ENCODE results near the gene PPIB.

PPIB gene

DNA sequence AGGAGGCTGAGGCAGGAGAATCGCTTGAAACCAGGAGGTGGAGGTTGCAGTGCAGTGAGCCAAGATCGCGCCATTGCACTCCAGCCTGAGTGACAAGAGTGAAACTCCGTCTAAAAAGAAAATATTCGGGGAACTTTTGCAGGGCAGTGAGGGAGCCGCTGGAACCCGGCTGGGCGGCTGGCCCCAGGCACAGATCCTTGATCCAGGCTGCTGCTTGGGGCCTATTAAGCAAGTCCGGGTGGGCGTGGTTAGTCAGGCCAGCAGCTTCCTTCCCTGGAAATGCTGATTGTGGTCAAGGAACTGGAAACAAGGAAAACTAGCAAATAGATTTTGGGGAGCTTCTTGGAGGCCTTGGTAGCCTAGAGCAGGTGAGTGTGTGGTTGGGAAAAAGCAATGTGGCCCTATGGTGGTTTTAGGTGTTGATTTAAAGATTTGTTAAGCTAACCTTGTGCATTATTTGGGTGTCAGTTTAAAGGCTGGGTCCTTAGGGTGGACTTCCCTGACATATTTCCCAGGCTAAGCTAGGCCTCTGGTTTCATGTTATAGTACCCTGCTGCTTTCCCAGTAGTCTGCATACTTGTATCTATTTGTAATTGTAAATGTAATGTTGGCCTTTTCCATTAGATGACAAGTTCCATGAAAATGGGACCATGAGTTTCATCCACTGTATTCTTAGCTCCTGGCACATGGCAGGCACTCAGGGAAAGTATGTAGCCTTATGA lies 29.0 kb downstream of the PPIB start:
- DNase-seq (ENCODE audit: low read depth in 1 of 2, low spot score in 1 of 2) = no peak
- H3K27ac ChIP-seq (replicated peaks) = peak overlapping the region; percentile 35; the same call in 1 of the 2 replicates
- no peak overlapping the region for H3K4me3 ChIP-seq (replicated peaks; ENCODE audit: insufficient read depth, low read length)
- H3K27me3 ChIP-seq (ENCODE audit: insufficient read depth, poor library complexity, severe bottlenecking) = no peaks in the 10 kb centered on the region
- TF ChIP-seq, protein P1, sequence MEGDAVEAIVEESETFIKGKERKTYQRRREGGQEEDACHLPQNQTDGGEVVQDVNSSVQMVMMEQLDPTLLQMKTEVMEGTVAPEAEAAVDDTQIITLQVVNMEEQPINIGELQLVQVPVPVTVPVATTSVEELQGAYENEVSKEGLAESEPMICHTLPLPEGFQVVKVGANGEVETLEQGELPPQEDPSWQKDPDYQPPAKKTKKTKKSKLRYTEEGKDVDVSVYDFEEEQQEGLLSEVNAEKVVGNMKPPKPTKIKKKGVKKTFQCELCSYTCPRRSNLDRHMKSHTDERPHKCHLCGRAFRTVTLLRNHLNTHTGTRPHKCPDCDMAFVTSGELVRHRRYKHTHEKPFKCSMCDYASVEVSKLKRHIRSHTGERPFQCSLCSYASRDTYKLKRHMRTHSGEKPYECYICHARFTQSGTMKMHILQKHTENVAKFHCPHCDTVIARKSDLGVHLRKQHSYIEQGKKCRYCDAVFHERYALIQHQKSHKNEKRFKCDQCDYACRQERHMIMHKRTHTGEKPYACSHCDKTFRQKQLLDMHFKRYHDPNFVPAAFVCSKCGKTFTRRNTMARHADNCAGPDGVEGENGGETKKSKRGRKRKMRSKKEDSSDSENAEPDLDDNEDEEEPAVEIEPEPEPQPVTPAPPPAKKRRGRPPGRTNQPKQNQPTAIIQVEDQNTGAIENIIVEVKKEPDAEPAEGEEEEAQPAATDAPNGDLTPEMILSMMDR (IDR thresholded peaks at IDR 0.05; ENCODE audit: insufficient read depth, low read length) = no peak
- TF ChIP-seq SPI1 (IDR thresholded peaks at IDR 0.05; ENCODE audit: borderline replicate concordance, low read depth) (no peak), POLR2AphosphoS5 (IDR thresholded peaks at IDR 0.05; ENCODE audit: low read depth) (no peak)
- TF ChIP-seq, protein P2, sequence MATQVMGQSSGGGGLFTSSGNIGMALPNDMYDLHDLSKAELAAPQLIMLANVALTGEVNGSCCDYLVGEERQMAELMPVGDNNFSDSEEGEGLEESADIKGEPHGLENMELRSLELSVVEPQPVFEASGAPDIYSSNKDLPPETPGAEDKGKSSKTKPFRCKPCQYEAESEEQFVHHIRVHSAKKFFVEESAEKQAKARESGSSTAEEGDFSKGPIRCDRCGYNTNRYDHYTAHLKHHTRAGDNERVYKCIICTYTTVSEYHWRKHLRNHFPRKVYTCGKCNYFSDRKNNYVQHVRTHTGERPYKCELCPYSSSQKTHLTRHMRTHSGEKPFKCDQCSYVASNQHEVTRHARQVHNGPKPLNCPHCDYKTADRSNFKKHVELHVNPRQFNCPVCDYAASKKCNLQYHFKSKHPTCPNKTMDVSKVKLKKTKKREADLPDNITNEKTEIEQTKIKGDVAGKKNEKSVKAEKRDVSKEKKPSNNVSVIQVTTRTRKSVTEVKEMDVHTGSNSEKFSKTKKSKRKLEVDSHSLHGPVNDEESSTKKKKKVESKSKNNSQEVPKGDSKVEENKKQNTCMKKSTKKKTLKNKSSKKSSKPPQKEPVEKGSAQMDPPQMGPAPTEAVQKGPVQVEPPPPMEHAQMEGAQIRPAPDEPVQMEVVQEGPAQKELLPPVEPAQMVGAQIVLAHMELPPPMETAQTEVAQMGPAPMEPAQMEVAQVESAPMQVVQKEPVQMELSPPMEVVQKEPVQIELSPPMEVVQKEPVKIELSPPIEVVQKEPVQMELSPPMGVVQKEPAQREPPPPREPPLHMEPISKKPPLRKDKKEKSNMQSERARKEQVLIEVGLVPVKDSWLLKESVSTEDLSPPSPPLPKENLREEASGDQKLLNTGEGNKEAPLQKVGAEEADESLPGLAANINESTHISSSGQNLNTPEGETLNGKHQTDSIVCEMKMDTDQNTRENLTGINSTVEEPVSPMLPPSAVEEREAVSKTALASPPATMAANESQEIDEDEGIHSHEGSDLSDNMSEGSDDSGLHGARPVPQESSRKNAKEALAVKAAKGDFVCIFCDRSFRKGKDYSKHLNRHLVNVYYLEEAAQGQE (IDR thresholded peaks at IDR 0.05; ENCODE audit: insufficient replicate concordance, low read depth) = no peak

DNA sequence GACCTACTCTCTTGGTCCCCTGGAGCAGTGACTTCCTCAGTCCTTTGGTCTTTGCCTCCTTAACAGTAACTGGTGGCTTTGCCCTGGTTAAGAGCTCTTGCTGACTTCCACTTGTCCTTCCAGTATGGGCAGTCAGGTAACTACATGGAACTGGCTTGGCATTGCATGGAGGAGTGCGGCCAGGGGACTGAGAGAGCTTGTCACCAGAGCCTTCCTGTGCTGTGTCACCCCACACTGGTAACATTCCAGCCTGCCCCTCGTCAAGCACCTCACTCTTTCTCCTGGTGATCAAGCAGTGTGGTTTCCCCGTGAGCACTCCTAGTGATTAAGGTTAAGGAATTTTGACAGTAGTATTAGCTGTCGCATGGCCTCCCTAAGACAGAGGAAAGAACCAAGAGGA lies 30.6 kb downstream of the PPIB start:
- DNase-seq (ENCODE audit: low read depth in 1 of 2, low spot score in 1 of 2) = no peak
- Histone ChIP-seq H3K27ac (replicated peaks) (no peak overlapping the region), H3K4me3 (replicated peaks; ENCODE audit: insufficient read depth, low read length) (no peak overlapping the region), H3K27me3 (ENCODE audit: insufficient read depth, poor library complexity, severe bottlenecking) (no peaks in the 10 kb centered on the region)
- no peak for TF ChIP-seq POLR2AphosphoS5 (IDR thresholded peaks at IDR 0.05; ENCODE audit: low read depth)
- no peak for TF ChIP-seq GABPA (IDR thresholded peaks at IDR 0.05; ENCODE audit: low read depth)
- no peak for TF ChIP-seq SPI1 (IDR thresholded peaks at IDR 0.05; ENCODE audit: borderline replicate concordance, low read depth)
- TF ChIP-seq, protein P2 (IDR thresholded peaks at IDR 0.05; ENCODE audit: insufficient replicate concordance, low read depth) = no peak
- TF ChIP-seq, protein P1 (IDR thresholded peaks at IDR 0.05; ENCODE audit: insufficient read depth, low read length) = no peak

DNA sequence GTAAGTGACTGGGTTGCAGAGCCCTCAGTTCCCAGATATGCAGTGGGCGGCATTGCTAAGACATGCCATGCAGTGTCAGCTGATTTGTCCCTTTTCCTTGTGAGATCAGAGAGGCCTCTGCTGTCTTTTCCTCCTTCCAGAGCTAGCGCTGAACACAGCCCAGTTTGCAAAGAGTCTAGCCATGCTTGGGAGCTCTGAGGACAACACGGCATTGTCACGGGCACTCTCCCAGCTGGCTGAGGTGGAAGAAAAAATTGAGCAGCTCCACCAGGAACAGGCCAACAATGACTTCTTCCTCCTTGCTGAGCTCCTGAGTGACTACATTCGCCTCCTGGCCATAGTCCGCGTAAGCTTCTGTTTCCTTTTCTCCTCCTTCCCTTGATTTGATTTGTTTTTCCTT lies 31.3 kb downstream of the PPIB start:
- no peak for DNase-seq (ENCODE audit: low read depth in 1 of 2, low spot score in 1 of 2)
- Histone ChIP-seq H3K27me3 (ENCODE audit: insufficient read depth, poor library complexity, severe bottlenecking) (no peaks in the 10 kb centered on the region), H3K27ac (replicated peaks) (no peak overlapping the region), H3K4me3 (replicated peaks; ENCODE audit: insufficient read depth, low read length) (no peak overlapping the region)
- TF ChIP-seq, protein P2 (IDR thresholded peaks at IDR 0.05; ENCODE audit: insufficient replicate concordance, low read depth) = no peak
- TF ChIP-seq GABPA (IDR thresholded peaks at IDR 0.05; ENCODE audit: low read depth) = no peak
- no peak for TF ChIP-seq POLR2AphosphoS5 (IDR thresholded peaks at IDR 0.05; ENCODE audit: low read depth)
- TF ChIP-seq, protein P1 (IDR thresholded peaks at IDR 0.05; ENCODE audit: insufficient read depth, low read length) = no peak
- TF ChIP-seq SPI1 (IDR thresholded peaks at IDR 0.05; ENCODE audit: borderline replicate concordance, low read depth) = no peak

All from HL-60 (cell line).